HepG2 (cell line): Measurements from ENCODE around the gene TOMM40L. TPM values are rescaled to one million over a fixed set of nuclear protein-coding genes. Genes with fewer than 3 reads are reported as not detected.
"Not testable (repeated sequence)": the region's sequence is repeated elsewhere in the genome, so short reads cannot be mapped to it uniquely, and the experiment has no call there.

Experiments used
- ATAC-seq: fragments of 200-7000 bp; cut with Tn5 transposase; 3 replicates; pipeline ENCODE4 v1.9.1; 2020; ENCODE audit warnings: mild to moderate bottlenecking, moderate library complexity
- BruUV-seq: library from RNA; stranded (reverse); fragments of 400-500 nt; replicated peaks from 2 replicates; lab custom pipeline; 2021; lab: Mats Ljungman, UMichigan
- CTCF ChIA-PET: fragments of 300-600 bp; formaldehyde crosslinking; extraction: SDS; loops from one replicate; lab custom pipeline; 2021; ENCODE audit warnings: low total read pairs, inconsistent platforms, low intra/inter-chr PET ratio; lab: Yijun Ruan, JAX
- POLR2A ChIA-PET: fragments of 350-600 bp; sonication (Branson Sonifier 250); formaldehyde crosslinking; loops from one replicate; lab custom pipeline; 2020; ENCODE audit warnings: antibody characterized with exemption, inconsistent platforms; lab: Yijun Ruan, JAX
- DNase-seq: peaks from one replicate; pipeline ENCODE4 v3.0.0-alpha.2; 2015; ENCODE audit warnings: low spot score
- FAIRE-seq: peaks from 3 replicates; lab custom pipeline; 2011; peaks lifted over from hg19 to GRCh38; lab: Jason Lieb, UNC
- H2AFZ ChIP-seq: one replicate; pipeline ENCODE4 v1.6.1; 2011; ENCODE audit warnings: low read length, inconsistent platforms
- H3K27ac ChIP-seq: fragments of 300-600 bp; 3 replicates; pipeline ENCODE4 v1.8.0; 2011; ENCODE audit warnings: mixed run types, mild to moderate bottlenecking, mixed read lengths, low read length, inconsistent platforms; ENCODE audit not compliant: insufficient read depth; ENCODE audit errors: extremely low read length
- H3K27me3 ChIP-seq, 2 experiments: fragments of 200-600 bp in 1 of 2; 2 replicates in 1 of 2; 3 replicates in 1 of 2; pipeline versions ENCODE4 v1.6.0 to v1.8.0; 2011; ENCODE audit warnings: low read length in 2 of 2, mild to moderate bottlenecking in 2 of 2, moderate library complexity in 2 of 2, inconsistent platforms in 1 of 2; ENCODE audit not compliant: insufficient read depth in 2 of 2, control insufficient read depth in 1 of 2
- H3K36me3 ChIP-seq, 2 experiments: fragments of 200-600 bp in 1 of 2; replicated peaks in 1 of 2; 2 replicates in 1 of 2; 3 replicates in 1 of 2; pipeline versions ENCODE4 v1.5.1 to v1.8.0; 2011; ENCODE audit warnings: low read length in 2 of 2, inconsistent platforms in 1 of 2; ENCODE audit not compliant: insufficient read depth in 2 of 2, control insufficient read depth in 1 of 2
- H3K4me1 ChIP-seq: 2 replicates; pipeline ENCODE4 v1.5.1; 2012; ENCODE audit warnings: low read length, inconsistent platforms; ENCODE audit not compliant: insufficient read depth
- H3K4me2 ChIP-seq: 2 replicates; pipeline ENCODE4 v1.6.0; 2011; ENCODE audit warnings: low read depth, low read length, inconsistent platforms
- H3K4me3 ChIP-seq, 3 experiments: fragments of 200-600 bp in 1 of 3; sonication (generic), shearing (Covaris generic) in 1 of 3; replicated peaks in 1 of 3; 2 replicates each; pipeline ENCODE4 v1.5.1; 2011 to 2016; ENCODE audit warnings: low read length in 3 of 3, inconsistent platforms in 2 of 3, low read depth in 2 of 3, mild to moderate bottlenecking in 2 of 3, control low read depth in 1 of 3, mixed read lengths in 1 of 3; ENCODE audit not compliant: insufficient read depth in 1 of 3
- H3K79me2 ChIP-seq: one replicate; pipeline ENCODE4 v1.6.1; 2011; ENCODE audit warnings: low read length, inconsistent platforms; ENCODE audit not compliant: insufficient read depth
- H3K9ac ChIP-seq: 2 replicates; pipeline ENCODE4 v1.6.0; 2011; ENCODE audit warnings: mild to moderate bottlenecking, low read depth, low read length, inconsistent platforms; ENCODE audit not compliant: insufficient read depth
- H3K9me3 ChIP-seq: 2 replicates; pipeline ENCODE4 v1.5.1; 2012; ENCODE audit warnings: mild to moderate bottlenecking, low read length
- H4K20me1 ChIP-seq: 2 replicates; pipeline ENCODE4 v1.6.0; 2011; ENCODE audit warnings: inconsistent platforms, mild to moderate bottlenecking, low read length, moderate library complexity; ENCODE audit not compliant: insufficient read depth
- CCDC6 ChIP-seq: sonication (generic); formaldehyde crosslinking; IDR thresholded peaks from 2 replicates; pipeline ENCODE4 v1.8.1; 2022; ENCODE audit warnings: mild to moderate bottlenecking, missing genetic modification reagents, moderate library complexity
- RBFOX2 ChIP-seq: fragments of 200-400 bp; formaldehyde crosslinking; IDR thresholded peaks from 2 replicates; pipeline ENCODE4 v1.6.1; 2017; ENCODE audit warnings: low read depth, mild to moderate bottlenecking, low read length
- SRY ChIP-seq: sonication (generic); formaldehyde crosslinking; IDR thresholded peaks from 2 replicates; pipeline ENCODE4 v1.8.0; 2022; ENCODE audit warnings: mild to moderate bottlenecking, missing genetic modification reagents
- TCF7L2 ChIP-seq: IDR thresholded peaks from 2 replicates; pipeline ENCODE4 v1.6.1; 2011; ENCODE audit warnings: mild to moderate bottlenecking, low read depth, low read length, moderate library complexity
- ZNF772 ChIP-seq: sonication (generic); formaldehyde crosslinking; IDR thresholded peaks from 2 replicates; pipeline ENCODE4 v1.5.0; 2020; ENCODE audit warnings: mild to moderate bottlenecking, missing genetic modification reagents
- WGBS: methylation state at CpG from one replicate; pipeline ENCODE4 v1.1.6; 2017; ENCODE audit warnings: low lambda C conversion rate; 5-methylcytosine and 5-hydroxymethylcytosine counted together
- in situ Hi-C: cut with HindIII; loops from 2 replicates; pipeline ENCODE4 v1.10.0; 2017; ENCODE audit warnings: low pct_unique_long_range_greater_than_20kb; ENCODE audit not compliant: extremely low pct_ligation_motif_present
- intact Hi-C: fragments of 100-400 bp; cut with micrococcal nuclease; formaldehyde crosslinking; loops from one replicate; pipeline ENCODE4 v1.10.0; 2022; ENCODE audit not compliant: unreplicated experiment
- polyA plus RNA-seq, 8 experiments: library from polyadenylated mRNA; depleted of rRNA in 3 of 8; stranded (reverse) in 7 of 8; unstranded in 1 of 8; fragments of >200 nt; fragmentation: Illumina TruSeq in 4 of 8; extraction: Trizol in 4 of 8; gene quantifications; 2 replicates each; pipeline versions ENCODE4 v1.2.1 to v1.2.3, GENCODE V29; 2011 to 2016; ENCODE audit warnings: low read depth in 4 of 8, missing spikeins in 1 of 8, mixed read lengths in 1 of 8; ENCODE audit not compliant: insufficient read depth in 1 of 8
- total RNA-seq, 5 experiments: library from RNA; depleted of rRNA; stranded (reverse); fragments of >200 nt; fragmentation: Illumina TruSeq; extraction: Trizol; gene quantifications; 2 replicates each; pipeline ENCODE4 v1.2.3, GENCODE V29; 2016; ENCODE audit warnings: low read depth in 1 of 5
- TF ChIP-seq, protein P1 (sequence below): sonication (generic); formaldehyde crosslinking; IDR thresholded peaks from 2 replicates; pipeline ENCODE4 v1.5.1; 2020; ENCODE audit warnings: mild to moderate bottlenecking, missing genetic modification reagents, moderate library complexity

Gene TOMM40L
- total and polyA plus RNA-seq, 2 of the 13 experiments (the other 11 are each of a cell fraction or from before 2014, with no cell fraction given), result 14.1 to 26.2 TPM

DNA sequence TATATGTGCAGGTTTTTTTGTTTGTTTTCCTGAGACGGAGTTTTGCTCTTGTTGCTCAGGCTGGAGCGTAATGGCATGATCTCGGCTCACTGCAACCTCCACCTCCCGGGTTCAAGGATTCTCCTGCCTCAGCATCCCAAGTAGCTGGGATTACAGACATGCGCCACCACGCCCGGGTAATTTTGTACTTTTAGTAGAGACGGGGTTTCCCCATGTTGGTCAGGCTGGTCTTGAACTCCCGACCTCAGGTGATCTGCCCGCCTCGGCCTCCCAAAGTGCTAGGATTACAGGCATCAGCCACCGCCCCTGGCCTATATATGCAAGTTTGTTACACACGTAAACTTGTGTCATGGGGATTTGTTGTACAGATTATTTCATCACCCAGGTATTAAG, 1.2 kb upstream of the TOMM40L start:
- ChIA-PET CTCF (interaction anchor here (2.0 kb wide), 1 partner anchor 15 kb away, joined by 22 read pairs; no protein-coding TSS in a partner anchor), POLR2A (interaction anchor here (1.0 to 12.5 kb wide), 15 partner anchors 9 to 215 kb away, joined by 3 to 357 read pairs (median 16); partner anchors contain the start of genes ADAMTS4, B4GALT3, DEDD and FCER1G)
- in situ Hi-C loops (loop anchor here (5.0 to 10.0 kb wide), 2 partner anchors 68 to 160 kb away; no protein-coding TSS in a partner anchor), intact Hi-C loops (loop anchor here (1.0 to 5.0 kb wide), 3 partner anchors 22 to 88 kb away; partner anchors contain the start of genes NDUFS2 and SDHC)
- Histone ChIP-seq H3K36me3 (peaks cover 13 to 34% of the 10 kb centered on the region in 2 experiments), H3K9ac (peak overlapping the region; percentile 96), H3K4me2 (peak overlapping the region; percentile 80), H4K20me1 (peaks cover 11% of the 10 kb centered on the region), H3K79me2 (peaks cover 32% of the 10 kb centered on the region), H3K4me1 (peaks cover 62% of the 10 kb centered on the region), H3K27ac (peak overlapping the region; percentile 99), H3K4me3 (peak overlapping the region; percentile 38 to 81 (median 54))
- H2AFZ ChIP-seq, H3K9me3 ChIP-seq, FAIRE-seq, ATAC-seq, H3K27me3 ChIP-seq, DNase-seq: not testable (repeated sequence)
- TF ChIP-seq ZNF772 (CRISPR knock-in tag), result 0 out of 2 replicates have a peak, but pooled peaks have one; percentile 4
- 0 out of 2 replicates have a peak, but pooled peaks have one; percentile 4 for TF ChIP-seq TCF7L2
- TF ChIP-seq RBFOX2, result peak; percentile 54; the same call in 1 of the 2 replicates
- TF ChIP-seq, protein P1, sequence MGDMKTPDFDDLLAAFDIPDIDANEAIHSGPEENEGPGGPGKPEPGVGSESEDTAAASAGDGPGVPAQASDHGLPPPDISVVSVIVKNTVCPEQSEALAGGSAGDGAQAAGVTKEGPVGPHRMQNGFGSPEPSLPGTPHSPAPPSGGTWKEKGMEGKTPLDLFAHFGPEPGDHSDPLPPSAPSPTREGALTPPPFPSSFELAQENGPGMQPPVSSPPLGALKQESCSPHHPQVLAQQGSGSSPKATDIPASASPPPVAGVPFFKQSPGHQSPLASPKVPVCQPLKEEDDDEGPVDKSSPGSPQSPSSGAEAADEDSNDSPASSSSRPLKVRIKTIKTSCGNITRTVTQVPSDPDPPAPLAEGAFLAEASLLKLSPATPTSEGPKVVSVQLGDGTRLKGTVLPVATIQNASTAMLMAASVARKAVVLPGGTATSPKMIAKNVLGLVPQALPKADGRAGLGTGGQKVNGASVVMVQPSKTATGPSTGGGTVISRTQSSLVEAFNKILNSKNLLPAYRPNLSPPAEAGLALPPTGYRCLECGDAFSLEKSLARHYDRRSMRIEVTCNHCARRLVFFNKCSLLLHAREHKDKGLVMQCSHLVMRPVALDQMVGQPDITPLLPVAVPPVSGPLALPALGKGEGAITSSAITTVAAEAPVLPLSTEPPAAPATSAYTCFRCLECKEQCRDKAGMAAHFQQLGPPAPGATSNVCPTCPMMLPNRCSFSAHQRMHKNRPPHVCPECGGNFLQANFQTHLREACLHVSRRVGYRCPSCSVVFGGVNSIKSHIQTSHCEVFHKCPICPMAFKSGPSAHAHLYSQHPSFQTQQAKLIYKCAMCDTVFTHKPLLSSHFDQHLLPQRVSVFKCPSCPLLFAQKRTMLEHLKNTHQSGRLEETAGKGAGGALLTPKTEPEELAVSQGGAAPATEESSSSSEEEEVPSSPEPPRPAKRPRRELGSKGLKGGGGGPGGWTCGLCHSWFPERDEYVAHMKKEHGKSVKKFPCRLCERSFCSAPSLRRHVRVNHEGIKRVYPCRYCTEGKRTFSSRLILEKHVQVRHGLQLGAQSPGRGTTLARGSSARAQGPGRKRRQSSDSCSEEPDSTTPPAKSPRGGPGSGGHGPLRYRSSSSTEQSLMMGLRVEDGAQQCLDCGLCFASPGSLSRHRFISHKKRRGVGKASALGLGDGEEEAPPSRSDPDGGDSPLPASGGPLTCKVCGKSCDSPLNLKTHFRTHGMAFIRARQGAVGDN (CRISPR knock-in tag), result peak; percentile 22; the same call in 1 of the 2 replicates
- 0 out of 2 replicates have a peak, but pooled peaks have one; percentile 8 for TF ChIP-seq CCDC6
- peak; percentile 18; the same call in 1 of the 2 replicates for TF ChIP-seq SRY (CRISPR knock-in tag)
- TSS peak; percentile 85 for BruUV-seq
- 0% methylated on average over 12 of the region's 13 CpGs for WGBS
